A673 (cell line): ENCODE measurements around the gene KLHL11.

Experiments
- EZH2 ChIP-seq: fragments of 200-600 bp; sonication (generic); IDR thresholded peaks from 2 replicates; pipeline ENCODE4 v1.6.1; 2017; ENCODE audit warnings: borderline replicate concordance, low read depth, mild to moderate bottlenecking, mixed read lengths, antibody characterized with exemption, low read length; ENCODE audit not compliant: poor library complexity, severe bottlenecking
- TF ChIP-seq, protein P1 (sequence below): fragments of 300-800, 200-600 bp; sonication (generic); conservative IDR thresholded peaks from 2 replicates; pipeline ENCODE4 v1.5.1; 2017; ENCODE audit warnings: low read depth, mild to moderate bottlenecking, antibody characterized with exemption, low read length, moderate library complexity, mixed read lengths

DNA sequence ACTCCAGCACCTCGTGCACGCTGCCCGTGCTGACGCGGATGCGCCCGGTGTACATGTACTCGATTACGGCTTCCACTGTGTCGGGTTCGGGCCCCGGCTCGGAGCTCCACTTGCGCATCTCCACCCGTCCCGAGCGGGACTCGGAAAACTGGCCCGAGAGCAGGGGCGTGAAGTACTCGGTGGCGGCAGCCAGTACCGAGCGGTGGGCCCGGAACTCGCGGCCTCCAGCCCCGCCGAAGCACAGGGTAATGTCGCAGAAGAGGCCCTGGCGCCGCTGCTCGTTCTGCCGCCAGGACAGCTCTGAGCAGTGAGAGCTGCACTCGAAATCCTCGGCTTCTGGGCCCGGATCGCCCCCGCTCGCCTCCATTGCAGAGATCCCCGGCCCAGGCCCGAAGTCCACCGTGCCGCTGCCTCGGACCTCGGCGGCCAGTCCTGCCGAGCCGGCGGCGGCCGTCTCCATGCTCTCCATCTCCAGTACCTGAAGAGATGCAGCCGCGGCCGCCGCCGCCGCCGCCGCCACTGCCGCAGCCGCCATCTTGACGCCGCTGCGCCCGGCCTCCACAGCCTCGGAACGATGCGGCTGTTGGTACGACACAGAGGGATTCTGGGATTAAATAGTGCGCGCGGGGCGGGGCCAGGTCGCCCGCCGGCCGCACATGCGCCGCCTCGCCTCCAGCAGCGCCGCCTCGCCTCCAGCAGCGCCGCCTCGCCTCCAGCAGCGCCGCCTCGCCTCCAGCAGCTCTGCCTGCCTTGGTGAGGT is at the start of gene KLHL11:
- TF ChIP-seq, protein P1, sequence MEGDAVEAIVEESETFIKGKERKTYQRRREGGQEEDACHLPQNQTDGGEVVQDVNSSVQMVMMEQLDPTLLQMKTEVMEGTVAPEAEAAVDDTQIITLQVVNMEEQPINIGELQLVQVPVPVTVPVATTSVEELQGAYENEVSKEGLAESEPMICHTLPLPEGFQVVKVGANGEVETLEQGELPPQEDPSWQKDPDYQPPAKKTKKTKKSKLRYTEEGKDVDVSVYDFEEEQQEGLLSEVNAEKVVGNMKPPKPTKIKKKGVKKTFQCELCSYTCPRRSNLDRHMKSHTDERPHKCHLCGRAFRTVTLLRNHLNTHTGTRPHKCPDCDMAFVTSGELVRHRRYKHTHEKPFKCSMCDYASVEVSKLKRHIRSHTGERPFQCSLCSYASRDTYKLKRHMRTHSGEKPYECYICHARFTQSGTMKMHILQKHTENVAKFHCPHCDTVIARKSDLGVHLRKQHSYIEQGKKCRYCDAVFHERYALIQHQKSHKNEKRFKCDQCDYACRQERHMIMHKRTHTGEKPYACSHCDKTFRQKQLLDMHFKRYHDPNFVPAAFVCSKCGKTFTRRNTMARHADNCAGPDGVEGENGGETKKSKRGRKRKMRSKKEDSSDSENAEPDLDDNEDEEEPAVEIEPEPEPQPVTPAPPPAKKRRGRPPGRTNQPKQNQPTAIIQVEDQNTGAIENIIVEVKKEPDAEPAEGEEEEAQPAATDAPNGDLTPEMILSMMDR: no peak
- TF ChIP-seq EZH2: no peak
